ENCODE results near the gene INTS3.

Gene INTS3

GRCh38 chr1:153786038-153786790, 58.4 kb downstream of the INTS3 start:
- H3K9ac ChIP-seq (ENCODE audit: insufficient read length): no peak overlapping the region
- TF ChIP-seq POLR2AphosphoS5 (IDR thresholded peaks at IDR 0.05; ENCODE audit: borderline replicate concordance, low read depth, low read length): no peak
- TF ChIP-seq FOXP2 (optimal IDR thresholded peaks at IDR 0.05; ENCODE audit: control extremely low read depth, extremely low read length, insufficient read depth): no peak
- no peak for TF ChIP-seq EZH2 (IDR thresholded peaks at IDR 0.05)
- H3K36me3 ChIP-seq (ENCODE audit: insufficient read depth, low read length): no peaks in the 10 kb centered on the region
- no peak overlapping the region for H3K4me3 ChIP-seq
- no peak overlapping the region for H3K27ac ChIP-seq
- H3K9me3 ChIP-seq (ENCODE audit: low read depth, low read length): no peaks in the 10 kb centered on the region
- DNase-seq (ENCODE audit: low read depth, low spot score): no peak

DNA sequence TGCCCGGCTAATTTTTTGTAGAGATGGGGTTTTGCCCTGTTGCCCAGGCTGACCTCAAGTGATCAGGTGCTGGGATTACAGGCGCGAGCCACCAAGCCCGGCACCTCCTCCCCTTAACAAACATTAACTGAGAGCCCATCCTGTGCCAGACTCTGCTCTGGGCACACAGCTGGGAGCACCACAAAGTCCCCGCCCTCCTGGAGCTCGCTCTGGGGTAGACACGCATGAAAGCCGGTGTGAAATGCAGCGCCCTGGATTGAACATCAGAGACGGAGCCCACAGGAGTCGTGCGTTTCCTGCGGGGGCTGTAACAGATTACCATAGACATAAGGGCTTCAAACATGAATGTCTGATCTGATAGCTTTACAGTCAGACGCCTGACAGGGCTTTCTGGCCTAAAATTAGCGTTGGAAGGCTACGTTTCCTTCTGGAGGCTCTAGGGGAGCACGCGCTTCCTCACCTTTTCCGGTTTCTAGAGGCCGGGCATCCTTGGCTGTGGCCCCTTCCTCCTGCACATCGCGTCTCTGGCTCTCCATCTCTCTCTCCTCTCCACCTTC, 61.7 kb downstream of the INTS3 start:
- Histone ChIP-seq H3K9ac (ENCODE audit: insufficient read length) (no peak overlapping the region), H3K9me3 (ENCODE audit: low read depth, low read length) (no peaks in the 10 kb centered on the region), H3K27ac (no peak overlapping the region), H3K36me3 (ENCODE audit: insufficient read depth, low read length) (no peaks in the 10 kb centered on the region), H3K4me3 (no peak overlapping the region)
- TF ChIP-seq POLR2AphosphoS5 (IDR thresholded peaks at IDR 0.05; ENCODE audit: borderline replicate concordance, low read depth, low read length): no peak
- no peak for DNase-seq (ENCODE audit: low read depth, low spot score)

DNA sequence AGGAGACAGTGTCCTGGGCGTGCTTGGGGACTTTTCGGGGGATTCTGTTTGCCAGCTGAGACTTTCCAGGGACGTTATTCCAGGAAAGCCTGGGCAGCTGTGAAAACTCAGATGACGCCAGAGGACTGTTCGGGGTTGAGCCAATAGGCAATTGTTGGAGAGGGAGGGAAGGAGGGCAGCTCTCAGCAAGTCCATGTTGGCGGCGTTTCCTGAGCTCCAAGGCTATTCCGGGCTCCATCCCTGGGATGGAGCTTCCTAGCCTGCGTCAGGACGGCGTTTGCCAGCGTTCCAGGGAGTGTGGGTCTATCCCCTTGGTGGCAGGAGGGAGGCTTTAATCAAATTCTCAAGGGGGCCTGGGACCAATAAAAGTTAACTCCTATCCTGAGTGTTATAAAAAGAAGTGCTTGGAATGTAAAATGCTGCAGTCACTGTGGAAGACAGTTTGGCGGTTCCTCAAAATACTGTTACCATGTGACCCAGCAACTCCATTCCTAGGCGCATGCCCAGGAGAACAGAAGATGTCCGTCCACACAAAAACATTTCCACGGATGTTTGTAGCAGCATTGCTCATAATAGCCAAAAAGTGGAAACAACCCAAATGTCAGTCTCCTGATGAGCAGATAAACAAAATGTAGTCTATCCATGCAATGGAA, 62.6 kb downstream of the INTS3 start:
- Histone ChIP-seq H3K4me3 (no peak overlapping the region), H3K9me3 (ENCODE audit: low read depth, low read length) (no peaks in the 10 kb centered on the region), H3K27ac (peak overlapping the region; percentile 27; the same call in 1 of the 2 replicates), H3K36me3 (ENCODE audit: insufficient read depth, low read length) (no peaks in the 10 kb centered on the region), H3K9ac (ENCODE audit: insufficient read length) (peak overlapping the region; percentile 22)
- DNase-seq (ENCODE audit: low read depth, low spot score): no peak
- TF ChIP-seq EZH2 (IDR thresholded peaks at IDR 0.05): no peak
- no peak for TF ChIP-seq FOXP2 (optimal IDR thresholded peaks at IDR 0.05; ENCODE audit: control extremely low read depth, extremely low read length, insufficient read depth)
- TF ChIP-seq POLR2AphosphoS5 (IDR thresholded peaks at IDR 0.05; ENCODE audit: borderline replicate concordance, low read depth, low read length): no peak

DNA sequence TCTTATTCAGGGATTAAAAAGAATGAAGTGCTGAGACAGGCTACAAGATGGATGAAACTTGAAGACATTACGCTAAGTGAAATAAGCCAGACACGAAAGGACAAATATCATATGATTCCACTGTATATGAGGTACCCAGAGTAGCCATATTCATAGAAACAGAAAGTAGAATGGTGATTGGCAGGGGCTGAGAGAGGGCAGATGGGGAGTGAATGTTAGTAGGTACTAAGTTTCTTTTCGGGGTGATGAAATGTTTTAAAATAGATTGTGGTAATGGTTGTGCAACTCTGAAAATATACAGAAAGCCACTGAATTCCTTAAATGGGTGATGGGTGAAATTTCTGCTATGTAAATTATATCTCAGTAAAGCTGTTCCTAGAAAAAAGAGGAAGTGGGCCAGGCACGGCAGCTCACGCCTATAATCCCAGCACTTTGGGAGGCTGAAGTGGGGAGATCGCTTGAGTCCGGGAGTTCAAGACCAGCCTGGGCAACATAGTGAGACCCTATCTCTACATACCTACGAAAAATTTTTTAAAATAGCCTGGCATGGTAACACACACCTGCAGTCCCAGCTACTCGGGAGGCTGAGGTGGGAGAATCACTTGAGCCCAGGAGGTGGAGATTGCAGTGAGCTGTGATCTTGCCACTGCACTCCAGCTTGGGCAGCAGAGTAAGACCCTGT, 63.3 kb downstream of the INTS3 start:
- DNase-seq (ENCODE audit: low read depth, low spot score): peak; percentile 62
- peak overlapping the region; percentile 22 for H3K9ac ChIP-seq (ENCODE audit: insufficient read length)
- H3K9me3 ChIP-seq (ENCODE audit: low read depth, low read length): no peaks in the 10 kb centered on the region
- H3K4me3 ChIP-seq: no peak overlapping the region
- peak overlapping the region; percentile 27; the same call in 1 of the 2 replicates for H3K27ac ChIP-seq
- no peaks in the 10 kb centered on the region for H3K36me3 ChIP-seq (ENCODE audit: insufficient read depth, low read length)
- no peak for TF ChIP-seq POLR2AphosphoS5 (IDR thresholded peaks at IDR 0.05; ENCODE audit: borderline replicate concordance, low read depth, low read length)
- no peak for TF ChIP-seq FOXP2 (optimal IDR thresholded peaks at IDR 0.05; ENCODE audit: control extremely low read depth, extremely low read length, insufficient read depth)
- no peak for TF ChIP-seq EZH2 (IDR thresholded peaks at IDR 0.05)

DNA sequence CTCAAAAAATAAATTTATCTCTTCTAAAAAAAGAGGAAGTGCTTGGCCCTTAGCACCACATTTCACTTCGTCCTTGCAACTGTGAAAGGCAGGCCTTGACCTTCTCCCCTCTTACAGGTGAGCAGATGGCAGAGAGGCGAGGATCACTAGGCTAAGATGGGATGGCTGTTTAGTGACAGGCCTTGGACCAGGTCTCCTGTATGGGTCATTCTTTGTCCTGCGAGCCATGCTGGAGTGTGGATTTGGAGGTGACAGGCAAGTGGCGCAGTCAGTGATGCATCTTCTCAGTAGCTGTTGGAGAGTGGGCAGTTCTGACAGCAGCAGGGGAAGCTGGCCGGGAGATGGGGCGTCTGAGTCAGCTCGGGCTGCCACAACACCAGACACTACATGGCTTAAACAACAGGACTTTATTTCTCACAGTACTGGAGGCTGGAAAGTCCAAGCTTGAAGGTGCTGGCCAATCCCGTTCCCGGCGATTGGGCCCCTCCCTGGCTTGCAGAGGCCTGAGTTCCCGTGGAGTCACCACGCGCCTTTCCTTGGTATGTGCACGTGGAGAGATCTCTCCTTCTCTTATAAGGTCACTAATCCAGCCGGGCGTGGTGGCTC, 63.9 kb downstream of the INTS3 start:
- TF ChIP-seq EZH2 (IDR thresholded peaks at IDR 0.05): no peak
- no peaks in the 10 kb centered on the region for H3K36me3 ChIP-seq (ENCODE audit: insufficient read depth, low read length)
- H3K9ac ChIP-seq (ENCODE audit: insufficient read length): no peak overlapping the region
- no peaks in the 10 kb centered on the region for H3K9me3 ChIP-seq (ENCODE audit: low read depth, low read length)
- H3K27ac ChIP-seq: no peak overlapping the region
- DNase-seq (ENCODE audit: low read depth, low spot score): no peak
- H3K4me3 ChIP-seq: no peak overlapping the region

DNA sequence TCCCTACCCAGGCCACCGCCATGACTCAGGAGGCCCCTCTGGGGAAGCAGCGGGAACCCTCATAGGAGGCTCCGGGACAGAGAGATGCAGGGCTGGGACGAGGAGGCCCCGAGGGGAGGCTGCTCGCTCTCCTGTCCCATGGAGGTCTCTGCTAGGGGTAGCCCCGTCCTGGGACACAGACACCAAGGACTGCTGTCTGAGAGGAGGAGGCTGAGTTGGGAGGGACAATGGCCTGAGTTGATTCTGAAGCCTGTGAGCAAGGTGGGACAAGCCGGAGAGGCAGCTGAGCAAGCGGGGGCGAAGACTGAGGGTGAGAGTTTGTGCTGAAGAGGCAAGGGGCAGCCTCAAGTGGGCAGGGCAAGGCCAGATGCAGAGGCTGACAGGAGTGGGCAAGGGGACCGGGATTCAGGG, 64.8 kb downstream of the INTS3 start:
- no peaks in the 10 kb centered on the region for H3K36me3 ChIP-seq (ENCODE audit: insufficient read depth, low read length)
- no peaks in the 10 kb centered on the region for H3K9me3 ChIP-seq (ENCODE audit: low read depth, low read length)
- TF ChIP-seq FOXP2 (optimal IDR thresholded peaks at IDR 0.05; ENCODE audit: control extremely low read depth, extremely low read length, insufficient read depth): no peak
- TF ChIP-seq EZH2 (IDR thresholded peaks at IDR 0.05): no peak
- TF ChIP-seq POLR2AphosphoS5 (IDR thresholded peaks at IDR 0.05; ENCODE audit: borderline replicate concordance, low read depth, low read length): no peak
- H3K9ac ChIP-seq (ENCODE audit: insufficient read length): no peak overlapping the region
- DNase-seq (ENCODE audit: low read depth, low spot score): no peak
- H3K4me3 ChIP-seq: no peak overlapping the region
- H3K27ac ChIP-seq: no peak overlapping the region

- Histone ChIP-seq H3K9ac (ENCODE audit: insufficient read length) (no peak overlapping the region), H3K27ac (no peak overlapping the region), H3K9me3 (ENCODE audit: low read depth, low read length) (no peaks in the 10 kb centered on the region), H3K4me3 (no peak overlapping the region), H3K36me3 (ENCODE audit: insufficient read depth, low read length) (no peaks in the 10 kb centered on the region)
- DNase-seq (ENCODE audit: low read depth, low spot score): no peak
- TF ChIP-seq EZH2 (IDR thresholded peaks at IDR 0.05) (no peak), FOXP2 (optimal IDR thresholded peaks at IDR 0.05; ENCODE audit: control extremely low read depth, extremely low read length, insufficient read depth) (no peak), POLR2AphosphoS5 (IDR thresholded peaks at IDR 0.05; ENCODE audit: borderline replicate concordance, low read depth, low read length) (no peak)
Measured at GRCh38 chr1:153793261-153793972, 65.6 kb downstream of the INTS3 start.

Data from SK-N-MC (cell line).